ENCODE results near the gene MSRB1. TPM values are rescaled to one million over a fixed set of nuclear protein-coding genes. Genes with fewer than 3 reads are reported as not detected.
A peak's percentile ranks its signal among the peaks of the same experiment; 100 is the strongest.

MSRB1 gene
- total RNA-seq, 2 donors from 2014 or later = 13.7 to 21.9 TPM

- H3K4me3 ChIP-seq = peak overlapping the region; percentile 96
- peak overlapping the region; percentile 66 to 80 for H3K27ac ChIP-seq
These were observed 41.6 kb upstream of the MSRB1 start for GRCh38 chr16:1984347-1985225.

GRCh38 chr16:1983544-1984346 is 40.7 kb upstream of the MSRB1 start, which contains the start of gene GFER:
Gene GFER, plus strand, starts transcription at chr16:1984193. Its CDS starts 26 bp downstream, at chr16:1984219.
- no peaks in the 10 kb centered on the region for H3K9me3 ChIP-seq
- TF ChIP-seq CTCF (IDR thresholded peaks at IDR 0.05) = peak in 1 of 2 donors; percentile 58
- peaks cover 8 to 9% of the 10 kb centered on the region in 2 donors for H3K27me3 ChIP-seq
- H3K27ac ChIP-seq = peak within 1 kb of the TSS; percentile 66 to 80
- peak; percentile 85 for DNase-seq (ENCODE audit: low spot score)
- H3K4me3 ChIP-seq = peak within 1 kb of the TSS; percentile 96
- H3K36me3 ChIP-seq = peaks cover 12% of the 10 kb centered on the region
- peaks cover 0 to 42% of the 10 kb centered on the region in 2 donors for H3K4me1 ChIP-seq

More at GRCh38 chr16:1984347-1985225, 41.6 kb upstream of the MSRB1 start:
- no peak for TF ChIP-seq CTCF (IDR thresholded peaks at IDR 0.05)
- H3K27me3 ChIP-seq = peaks cover 10% of the 10 kb centered on the region in 2 donors
- H3K9me3 ChIP-seq = no peaks in the 10 kb centered on the region
- peaks cover 0 to 39% of the 10 kb centered on the region in 2 donors for H3K4me1 ChIP-seq
- DNase-seq (ENCODE audit: low spot score) = no peak
- H3K36me3 ChIP-seq = peaks cover 12% of the 10 kb centered on the region

- Histone ChIP-seq H3K4me3 (peak overlapping the region; percentile 96), H3K9me3 (no peaks in the 10 kb centered on the region), H3K4me1 (peaks cover 0 to 42% of the 10 kb centered on the region in 2 donors), H3K36me3 (peaks cover 19% of the 10 kb centered on the region), H3K27me3 (peaks cover 7 to 9% of the 10 kb centered on the region in 2 donors), H3K27ac (peak overlapping the region; percentile 66 to 80)
- no peak for TF ChIP-seq CTCF (IDR thresholded peaks at IDR 0.05)
- DNase-seq (ENCODE audit: low spot score) = no peak
These were observed 40.1 kb upstream of the MSRB1 start for GRCh38 chr16:1982991-1983543.

- Histone ChIP-seq H3K27ac (no peak overlapping the region), H3K4me1 (peaks cover 0 to 42% of the 10 kb centered on the region in 2 donors), H3K4me3 (no peak overlapping the region), H3K36me3 (peaks cover 29% of the 10 kb centered on the region), H3K9me3 (no peaks in the 10 kb centered on the region), H3K27me3 (peaks cover 7 to 9% of the 10 kb centered on the region in 2 donors)
- no peak for TF ChIP-seq CTCF (IDR thresholded peaks at IDR 0.05)
- no peak for DNase-seq (ENCODE audit: low spot score)
These were observed 39.0 kb upstream of the MSRB1 start for GRCh38 chr16:1982013-1982433.

- H3K27ac ChIP-seq = no peak within 1 kb of the TSS
- no peak for TF ChIP-seq CTCF (IDR thresholded peaks at IDR 0.05)
- no peaks in the 10 kb centered on the region for H3K9me3 ChIP-seq
- no peak for DNase-seq (ENCODE audit: low spot score)
- peaks cover 0 to 42% of the 10 kb centered on the region in 2 donors for H3K4me1 ChIP-seq
- peaks cover 33% of the 10 kb centered on the region for H3K36me3 ChIP-seq
- H3K4me3 ChIP-seq = no peak within 1 kb of the TSS
- H3K27me3 ChIP-seq = peaks cover 7 to 9% of the 10 kb centered on the region in 2 donors
These were observed 38.4 kb upstream of the MSRB1 start, which contains the start of gene NOXO1 for GRCh38 chr16:1981398-1981836. Gene NOXO1, minus strand, starts transcription at chr16:1981469. Its CDS starts 290 bp downstream, at chr16:1981179.
